SK-N-SH (cell line): ENCODE results near the gene EIPR1. TPM values are rescaled to one million over a fixed set of nuclear protein-coding genes. Genes with fewer than 3 reads are reported as not detected.

Source experiments
- CTCF ChIA-PET: fragments of 300-600, 350-600 bp; formaldehyde crosslinking; extraction: SDS; loops from one replicate; lab custom pipeline; 2021; lab: Yijun Ruan, JAX
- POLR2A ChIA-PET: fragments of 350-600 bp; sonication (Branson Sonifier 250); formaldehyde crosslinking; extraction: SDS; loops from one replicate; lab custom pipeline; 2020; ENCODE audit warnings: antibody characterized with exemption, inconsistent platforms; lab: Yijun Ruan, JAX
- DNase-seq: peaks from one replicate; pipeline ENCODE4 v3.0.0; 2012
- H2AFZ ChIP-seq: fragments of 200-600 bp; sonication (generic); 2 replicates; pipeline ENCODE4 v1.8.1; 2016; ENCODE audit warnings: antibody characterized with exemption, mild to moderate bottlenecking, low read depth
- H3F3A ChIP-seq: fragments of 200-600 bp; sonication (generic); replicated peaks from 2 replicates; pipeline ENCODE3; 2016; ENCODE audit warnings: antibody characterized with exemption, mild to moderate bottlenecking; ENCODE audit not compliant: insufficient read depth
- H3K27ac ChIP-seq, 2 experiments: fragments of 200-500 bp in 1 of 2; fragments of 200-600 bp in 1 of 2; sonication (Bioruptor generic) in 1 of 2; sonication (generic), shearing (Covaris generic) in 1 of 2; 2 replicates each; pipeline versions ENCODE4 v1.5.1 to v1.6.1; 2014 to 2016; ENCODE audit warnings: low read depth in 2 of 2, inconsistent platforms in 1 of 2, low read length in 1 of 2, mild to moderate bottlenecking in 1 of 2, mixed read lengths in 1 of 2
- H3K27me3 ChIP-seq: fragments of 200-600 bp; sonication (generic), shearing (Covaris generic); 2 replicates; pipeline ENCODE4 v1.6.1; 2016; ENCODE audit warnings: mixed run types; ENCODE audit not compliant: insufficient read depth
- H3K36me3 ChIP-seq, 2 experiments: fragments of 200-500 bp in 1 of 2; fragments of 200-600 bp in 1 of 2; sonication (Bioruptor generic) in 1 of 2; sonication (generic) in 1 of 2; replicated peaks in 1 of 2; 2 replicates each; pipeline versions ENCODE3 to v1.5.1; 2014 to 2016; ENCODE audit warnings: low read length in 1 of 2, mild to moderate bottlenecking in 1 of 2; ENCODE audit not compliant: insufficient read depth in 2 of 2, control insufficient read depth in 1 of 2
- H3K4me1 ChIP-seq, 2 experiments: fragments of 200-500 bp in 1 of 2; fragments of 200-600 bp in 1 of 2; sonication (Bioruptor generic) in 1 of 2; sonication (generic), shearing (Covaris generic) in 1 of 2; 2 replicates each; pipeline versions ENCODE4 v1.5.1 to v1.6.1; 2014 to 2016; ENCODE audit warnings: low read depth in 1 of 2, low read length in 1 of 2, mixed run types in 1 of 2; ENCODE audit not compliant: insufficient read depth in 2 of 2, control insufficient read depth in 1 of 2
- H3K4me2 ChIP-seq: fragments of 200-600 bp; sonication (generic), shearing (Covaris generic); 2 replicates; pipeline ENCODE4 v1.6.1; 2017; ENCODE audit warnings: mixed run types
- H3K4me3 ChIP-seq, 2 experiments: fragments of 200-500 bp in 1 of 2; fragments of 200-600 bp in 1 of 2; sonication (Bioruptor generic) in 1 of 2; sonication (generic), shearing (Covaris generic) in 1 of 2; 2 replicates each; pipeline versions ENCODE4 v1.5.1 to v1.8.1; 2014 to 2016; ENCODE audit warnings: low read depth in 2 of 2, inconsistent platforms in 1 of 2, low read length in 1 of 2, mild to moderate bottlenecking in 1 of 2, mixed read lengths in 1 of 2, moderate library complexity in 1 of 2
- H3K79me2 ChIP-seq: fragments of 200-600 bp; sonication (generic); 2 replicates; pipeline ENCODE4 v1.8.1; 2017; ENCODE audit warnings: mild to moderate bottlenecking; ENCODE audit not compliant: insufficient read depth
- H3K9ac ChIP-seq: fragments of 200-600 bp; sonication (generic); 2 replicates; pipeline ENCODE4 v1.6.1; 2017; ENCODE audit warnings: mixed run types
- H3K9me2 ChIP-seq: fragments of 200-600 bp; sonication (generic); 2 replicates; pipeline ENCODE4 v1.6.1; 2017; ENCODE audit warnings: mixed run types
- H3K9me3 ChIP-seq: fragments of 200-600 bp; sonication (generic); 2 replicates; pipeline ENCODE4 v1.6.1; 2017; ENCODE audit warnings: mixed run types, mild to moderate bottlenecking, moderate library complexity
- H4K20me1 ChIP-seq: fragments of 200-600 bp; sonication (generic); 2 replicates; pipeline ENCODE4 v1.6.1; 2017; ENCODE audit warnings: mild to moderate bottlenecking, mixed run types; ENCODE audit not compliant: insufficient read depth
- CHD2 ChIP-seq: fragments of 150-350 bp; IDR thresholded peaks from 2 replicates; pipeline ENCODE4 v1.6.1; 2018; ENCODE audit warnings: low read length; ENCODE audit not compliant: partially characterized antibody
- EP300 ChIP-seq, 2 experiments: IDR thresholded peaks; 2 replicates each; pipeline versions ENCODE4 v1.4.0 to v1.6.1; 2012; ENCODE audit warnings: borderline replicate concordance in 1 of 2, low read depth in 1 of 2, low read length in 1 of 2
- EZH2phosphoT487 ChIP-seq: fragments of 200-600 bp; sonication (generic); IDR thresholded peaks from 2 replicates; pipeline ENCODE4 v1.6.1; 2017; ENCODE audit warnings: low read depth, mixed run types, mild to moderate bottlenecking, antibody characterized with exemption, moderate library complexity, borderline replicate concordance
- FOSL2 ChIP-seq: IDR thresholded peaks from 2 replicates; pipeline ENCODE4 v1.4.0; 2012; ENCODE audit warnings: low read depth, mild to moderate bottlenecking, moderate library complexity, borderline replicate concordance
- FOXM1 ChIP-seq: IDR thresholded peaks from 2 replicates; pipeline ENCODE4 v1.4.0; 2012; ENCODE audit warnings: low read depth, mild to moderate bottlenecking
- GABPA ChIP-seq: IDR thresholded peaks from 2 replicates; pipeline ENCODE4 v1.4.0; 2012; ENCODE audit warnings: low read depth, mild to moderate bottlenecking
- MEF2A ChIP-seq: IDR thresholded peaks from 2 replicates; pipeline ENCODE4 v1.4.0; 2012; ENCODE audit warnings: low read depth, borderline replicate concordance
- MXI1 ChIP-seq: IDR thresholded peaks from 2 replicates; pipeline ENCODE4 v1.6.1; 2012; ENCODE audit warnings: mild to moderate bottlenecking, low read depth, low read length, improper control_type of control experiment
- NFIC ChIP-seq: IDR thresholded peaks from 2 replicates; pipeline ENCODE4 v1.4.0; 2012; ENCODE audit warnings: borderline replicate concordance
- PBX3 ChIP-seq: IDR thresholded peaks from 2 replicates; pipeline ENCODE4; 2012
- RAD21 ChIP-seq: IDR thresholded peaks from 2 replicates; pipeline ENCODE4 v1.6.1; 2012; ENCODE audit warnings: mild to moderate bottlenecking, low read length
- RCOR1 ChIP-seq: fragments of 150-350 bp; IDR thresholded peaks from 2 replicates; pipeline ENCODE4 v1.6.1; 2017; ENCODE audit warnings: antibody characterized with exemption, low read length
- SIN3A ChIP-seq: IDR thresholded peaks from 2 replicates; pipeline ENCODE4 v1.6.1; 2012; ENCODE audit warnings: low read depth, mild to moderate bottlenecking, low read length, moderate library complexity, borderline replicate concordance
- TCF12 ChIP-seq: IDR thresholded peaks from 2 replicates; pipeline ENCODE4 v1.4.0; 2012
- YY1 ChIP-seq: IDR thresholded peaks from 2 replicates; pipeline ENCODE4 v1.4.0; 2012; ENCODE audit warnings: low read depth, mild to moderate bottlenecking
- ZBTB33 ChIP-seq: IDR thresholded peaks from 2 replicates; pipeline ENCODE4 v1.4.0; 2012; ENCODE audit warnings: low read depth, borderline replicate concordance
- WGBS: methylation state at CpG from one replicate; pipeline ENCODE4 v1.1.6; 2017; ENCODE audit warnings: low lambda C conversion rate; 5-methylcytosine and 5-hydroxymethylcytosine counted together
- polyA plus RNA-seq, 3 experiments: library from polyadenylated mRNA; depleted of rRNA; stranded (reverse); fragments of >200 nt; gene quantifications; 2 replicates each; pipeline ENCODE4 v1.2.3, GENCODE V29; 2012
- TF ChIP-seq, protein P1 (sequence below): fragments of 150-350 bp; IDR thresholded peaks from 2 replicates; pipeline ENCODE4 v1.6.1; 2017; ENCODE audit warnings: antibody characterized with exemption, low read length, low read depth, borderline replicate concordance
- TF ChIP-seq, protein P2 (sequence below): IDR thresholded peaks from 2 replicates; pipeline ENCODE4 v1.6.1; 2012; ENCODE audit warnings: mild to moderate bottlenecking, low read depth, low read length, moderate library complexity

Gene EIPR1
- polyA plus RNA-seq, 1 of the 3 experiments (the other 2 are of a cell fraction) = 85.9 TPM

GRCh38 chr2:3151153-3151918, 226.3 kb downstream of the EIPR1 start:
- Histone ChIP-seq H3K4me1 (peaks cover 0 to 3% of the 10 kb centered on the region in 2 experiments; a peak in 1 of 4 replicates), H2AFZ (no peak overlapping the region), H3K79me2 (no peaks in the 10 kb centered on the region), H3K4me3 (no peak overlapping the region), H3K27ac (no peak overlapping the region), H3K36me3 (no peaks in the 10 kb centered on the region), H3K4me2 (no peak overlapping the region), H3K9me3 (no peaks in the 10 kb centered on the region), H3K9ac (no peak overlapping the region), H4K20me1 (no peaks in the 10 kb centered on the region), H3K9me2 (no peaks in the 10 kb centered on the region), H3F3A (no peaks in the 10 kb centered on the region), H3K27me3 (no peaks in the 10 kb centered on the region)
- no peak for DNase-seq
- ChIA-PET POLR2A (no interaction called here), CTCF (no interaction called here)
- 84% methylated on average over 6 of the region's 6 CpGs for WGBS
- TF ChIP-seq FOSL2 (no peak), NFIC (no peak), MEF2A (no peak), SIN3A (no peak), PBX3 (no peak), FOXM1 (no peak), ZBTB33 (no peak), RAD21 (no peak), GABPA (no peak), CHD2 (no peak), EP300 (IDR thresholded peaks at IDR 0.05; ENCODE audit: borderline replicate concordance in 1 of 2, low read depth in 1 of 2, low read length in 1 of 2) (no peak), RCOR1 (no peak), TCF12 (no peak), MXI1 (no peak), EZH2phosphoT487 (no peak), YY1 (no peak)
- TF ChIP-seq, protein P1, sequence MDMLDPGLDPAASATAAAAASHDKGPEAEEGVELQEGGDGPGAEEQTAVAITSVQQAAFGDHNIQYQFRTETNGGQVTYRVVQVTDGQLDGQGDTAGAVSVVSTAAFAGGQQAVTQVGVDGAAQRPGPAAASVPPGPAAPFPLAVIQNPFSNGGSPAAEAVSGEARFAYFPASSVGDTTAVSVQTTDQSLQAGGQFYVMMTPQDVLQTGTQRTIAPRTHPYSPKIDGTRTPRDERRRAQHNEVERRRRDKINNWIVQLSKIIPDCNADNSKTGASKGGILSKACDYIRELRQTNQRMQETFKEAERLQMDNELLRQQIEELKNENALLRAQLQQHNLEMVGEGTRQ = no peak
- TF ChIP-seq, protein P2, sequence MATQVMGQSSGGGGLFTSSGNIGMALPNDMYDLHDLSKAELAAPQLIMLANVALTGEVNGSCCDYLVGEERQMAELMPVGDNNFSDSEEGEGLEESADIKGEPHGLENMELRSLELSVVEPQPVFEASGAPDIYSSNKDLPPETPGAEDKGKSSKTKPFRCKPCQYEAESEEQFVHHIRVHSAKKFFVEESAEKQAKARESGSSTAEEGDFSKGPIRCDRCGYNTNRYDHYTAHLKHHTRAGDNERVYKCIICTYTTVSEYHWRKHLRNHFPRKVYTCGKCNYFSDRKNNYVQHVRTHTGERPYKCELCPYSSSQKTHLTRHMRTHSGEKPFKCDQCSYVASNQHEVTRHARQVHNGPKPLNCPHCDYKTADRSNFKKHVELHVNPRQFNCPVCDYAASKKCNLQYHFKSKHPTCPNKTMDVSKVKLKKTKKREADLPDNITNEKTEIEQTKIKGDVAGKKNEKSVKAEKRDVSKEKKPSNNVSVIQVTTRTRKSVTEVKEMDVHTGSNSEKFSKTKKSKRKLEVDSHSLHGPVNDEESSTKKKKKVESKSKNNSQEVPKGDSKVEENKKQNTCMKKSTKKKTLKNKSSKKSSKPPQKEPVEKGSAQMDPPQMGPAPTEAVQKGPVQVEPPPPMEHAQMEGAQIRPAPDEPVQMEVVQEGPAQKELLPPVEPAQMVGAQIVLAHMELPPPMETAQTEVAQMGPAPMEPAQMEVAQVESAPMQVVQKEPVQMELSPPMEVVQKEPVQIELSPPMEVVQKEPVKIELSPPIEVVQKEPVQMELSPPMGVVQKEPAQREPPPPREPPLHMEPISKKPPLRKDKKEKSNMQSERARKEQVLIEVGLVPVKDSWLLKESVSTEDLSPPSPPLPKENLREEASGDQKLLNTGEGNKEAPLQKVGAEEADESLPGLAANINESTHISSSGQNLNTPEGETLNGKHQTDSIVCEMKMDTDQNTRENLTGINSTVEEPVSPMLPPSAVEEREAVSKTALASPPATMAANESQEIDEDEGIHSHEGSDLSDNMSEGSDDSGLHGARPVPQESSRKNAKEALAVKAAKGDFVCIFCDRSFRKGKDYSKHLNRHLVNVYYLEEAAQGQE = no peak
